Superior temporal gyrus (tissue), 1 donor: ENCODE results near the gene GATA2.

ENCODE experiments used
- DNase-seq: peaks from one replicate; pipeline ENCODE4 v3.0.0-alpha.2; 2016; ENCODE audit errors: extremely low spot score

The GATA2 gene

DNA sequence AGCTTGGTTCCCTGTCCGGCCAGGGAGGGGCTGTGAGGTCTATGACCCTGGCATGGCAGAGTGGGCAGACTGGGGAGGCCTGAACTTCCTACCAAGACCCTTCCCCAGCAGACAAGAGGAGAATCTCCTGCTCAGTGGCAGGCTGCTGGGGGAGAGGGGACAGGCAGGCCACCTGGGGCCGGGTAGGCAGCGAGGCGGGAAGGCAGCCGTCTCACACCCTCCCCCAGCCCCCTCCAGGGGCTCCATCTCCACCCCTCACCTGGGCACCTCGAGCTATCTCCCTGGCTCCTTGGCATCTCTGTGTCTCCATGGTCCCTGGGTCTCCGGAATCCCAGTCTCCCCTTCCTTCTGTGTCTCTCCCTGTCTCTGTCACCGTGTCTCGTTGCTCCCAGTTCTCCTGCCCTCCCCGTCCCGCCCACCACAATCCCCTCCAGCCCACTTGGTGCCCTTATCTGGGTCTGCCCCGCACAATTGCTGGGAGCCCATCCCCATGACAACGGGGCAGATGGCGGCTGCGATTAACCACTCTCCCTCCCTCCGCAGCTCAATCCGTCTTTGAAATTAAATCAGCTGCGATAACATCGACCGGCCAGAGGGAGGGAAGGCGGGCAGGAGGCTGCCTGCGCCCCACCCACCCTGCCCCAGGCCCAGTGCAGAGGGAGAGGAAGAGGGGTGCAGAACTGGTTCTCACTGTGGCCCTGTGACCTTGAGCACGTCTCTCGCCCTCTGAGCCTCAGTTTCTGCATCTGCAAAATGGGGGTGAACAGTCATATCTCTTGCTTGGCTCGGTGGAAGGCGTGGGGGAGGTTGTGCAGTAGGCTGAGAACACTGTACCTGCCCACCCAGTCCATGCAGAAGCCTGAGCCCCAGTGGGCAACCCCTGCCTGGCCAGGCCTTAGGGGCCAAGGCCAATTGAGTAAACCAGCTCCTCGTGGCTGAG is 36.0 kb downstream of the GATA2 start:
- DNase-seq: no peak

DNA sequence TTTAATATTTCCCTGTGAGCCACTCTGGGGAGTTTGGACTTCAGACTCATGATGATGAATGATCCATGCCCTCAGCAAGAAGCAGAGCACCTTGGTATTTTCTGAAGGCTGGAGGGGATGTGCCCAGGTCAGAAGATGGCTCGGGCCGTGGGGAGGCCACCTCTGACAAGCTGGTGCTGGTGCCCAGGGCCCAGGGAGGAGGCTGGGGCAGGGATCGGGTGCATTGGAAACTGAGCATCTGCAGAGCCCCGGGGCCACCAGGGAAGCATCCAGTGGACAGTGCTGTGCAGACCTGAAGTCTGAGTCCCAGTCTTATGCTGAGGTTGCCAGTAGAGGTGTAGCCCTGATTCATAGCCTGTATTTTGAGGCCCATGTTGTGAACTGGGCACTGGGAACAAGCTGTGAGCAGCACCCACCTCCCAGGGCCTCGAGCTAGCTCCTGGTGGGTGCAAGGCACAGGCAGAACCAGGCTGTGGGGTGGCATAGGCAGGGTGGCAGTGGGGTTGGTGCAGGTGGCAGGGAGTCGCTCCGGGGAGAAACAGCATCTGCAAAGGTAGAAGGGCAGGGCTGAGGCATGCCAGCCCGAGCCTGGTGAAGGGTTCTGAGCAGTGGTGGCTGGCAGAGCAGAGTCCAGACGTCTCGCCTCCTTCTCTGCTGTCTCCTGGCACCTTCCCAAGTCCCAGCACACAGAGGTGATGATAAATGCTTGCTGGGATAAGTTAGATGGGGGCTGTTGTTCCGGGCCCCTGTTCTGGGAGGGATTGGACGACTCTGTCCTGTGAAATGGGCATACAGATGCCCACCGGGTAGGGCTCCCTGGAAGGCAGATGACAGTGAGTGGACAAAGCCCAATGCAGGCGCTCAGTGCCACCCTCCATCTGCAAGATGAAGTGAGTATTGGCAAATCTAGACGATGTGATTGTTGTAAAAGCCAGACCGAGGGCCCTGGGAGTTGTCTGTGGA is 36.9 kb downstream of the GATA2 start:
- no peak for DNase-seq

DNA sequence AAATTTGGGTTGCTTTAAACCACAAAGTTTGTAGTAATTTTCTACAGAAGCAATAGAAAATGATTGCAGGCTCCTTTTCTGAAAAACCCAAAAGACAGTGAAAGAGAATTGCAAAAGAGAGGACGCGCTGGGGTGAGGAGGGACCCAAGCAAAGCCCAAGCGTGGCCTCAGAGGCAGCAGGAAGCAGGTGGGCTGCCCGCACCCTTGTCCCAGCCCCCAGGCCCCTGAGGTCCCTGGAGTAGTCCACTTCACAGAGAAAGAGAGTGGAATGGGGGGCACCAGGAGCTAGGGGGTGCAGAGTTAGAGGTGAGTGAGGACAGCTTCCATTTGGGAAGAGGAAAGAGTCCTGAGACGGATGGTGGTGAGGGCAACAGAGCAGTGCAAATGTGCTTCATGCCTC is 37.9 kb downstream of the GATA2 start:
- DNase-seq: no peak

DNA sequence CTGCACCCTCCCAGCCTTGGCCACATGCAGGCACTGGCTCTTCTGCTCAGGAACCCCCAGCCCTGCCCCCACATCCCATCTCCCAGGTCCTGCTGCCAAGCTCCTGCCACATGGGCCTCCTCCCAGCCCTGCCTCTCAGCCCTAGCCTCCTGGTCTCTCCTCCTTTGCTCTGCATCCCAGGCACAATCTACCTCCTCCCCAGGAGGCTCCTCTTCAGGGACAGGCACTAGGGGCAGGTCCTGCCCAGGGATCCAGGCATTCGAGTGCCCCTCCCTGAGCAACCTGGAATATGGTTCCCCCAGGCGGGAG is 38.7 kb downstream of the GATA2 start:
- no peak for DNase-seq

DNA sequence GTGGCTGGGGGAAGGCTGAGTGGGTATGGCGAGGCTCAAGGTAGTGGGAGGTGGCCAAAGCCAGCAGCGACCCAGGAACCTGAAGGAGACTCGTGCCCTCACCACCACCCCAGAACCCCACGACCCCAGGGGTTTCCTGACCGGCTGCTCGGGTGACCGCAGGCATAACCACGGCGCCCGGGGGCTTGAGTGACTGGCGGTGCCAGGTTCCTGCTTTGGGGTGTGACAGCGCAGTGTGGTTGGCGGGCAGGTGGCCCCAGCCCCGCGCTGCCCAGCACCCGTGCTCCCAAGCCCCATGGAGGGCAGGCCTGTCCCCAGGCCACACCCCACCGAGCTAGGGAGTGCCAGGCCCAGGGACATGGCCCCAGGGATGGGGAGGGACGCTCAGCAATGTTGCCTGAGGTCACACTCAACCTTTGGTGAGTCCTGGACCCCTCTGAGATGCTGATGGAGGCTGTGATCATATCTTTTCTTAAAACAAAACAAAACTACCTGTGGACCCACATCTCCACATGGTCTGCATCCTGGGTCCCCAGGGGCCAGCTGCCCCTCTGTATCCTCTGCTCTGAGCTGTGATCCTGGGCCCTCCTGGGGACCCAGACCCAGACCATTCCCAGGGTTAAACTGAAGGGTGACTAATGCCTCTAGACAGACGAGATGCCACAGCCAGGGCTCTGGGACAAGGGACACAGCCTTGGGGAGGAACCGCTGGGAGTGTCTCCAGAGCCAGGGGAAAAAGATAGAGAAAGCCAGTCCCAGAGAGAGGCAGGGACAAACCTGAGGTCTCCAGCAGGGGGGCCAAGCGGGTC is 39.3 kb downstream of the GATA2 start:
- DNase-seq: no peak

DNA sequence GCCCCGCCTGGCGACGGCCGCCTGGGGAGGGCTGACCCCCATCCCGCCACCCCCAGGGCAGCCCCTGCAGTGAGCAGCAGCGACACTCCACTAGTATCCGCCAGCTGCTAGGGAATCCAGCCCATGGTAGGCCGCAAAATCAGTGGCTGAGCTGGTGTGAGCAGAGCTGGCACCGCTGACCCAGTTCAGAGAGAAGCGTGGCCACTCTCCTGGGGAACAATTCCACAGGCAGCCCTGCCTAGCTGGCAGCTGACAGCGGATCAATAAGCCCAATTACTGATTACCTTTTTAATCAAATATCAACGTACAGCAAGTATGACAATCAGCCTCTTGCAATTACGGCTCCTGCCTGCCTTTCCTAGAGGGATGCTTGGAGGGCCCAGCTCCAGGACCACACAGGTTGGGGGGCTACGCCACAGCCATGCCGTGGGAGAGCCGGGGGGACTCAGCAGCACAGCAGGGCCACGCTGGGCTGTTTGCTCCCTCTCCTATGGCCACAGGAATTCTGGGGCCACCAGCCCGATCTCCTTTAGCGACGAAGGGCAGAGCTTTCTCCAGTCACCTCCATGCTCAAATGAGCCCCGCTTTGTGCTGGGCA is 40.2 kb downstream of the GATA2 start:
- DNase-seq: no peak

DNA sequence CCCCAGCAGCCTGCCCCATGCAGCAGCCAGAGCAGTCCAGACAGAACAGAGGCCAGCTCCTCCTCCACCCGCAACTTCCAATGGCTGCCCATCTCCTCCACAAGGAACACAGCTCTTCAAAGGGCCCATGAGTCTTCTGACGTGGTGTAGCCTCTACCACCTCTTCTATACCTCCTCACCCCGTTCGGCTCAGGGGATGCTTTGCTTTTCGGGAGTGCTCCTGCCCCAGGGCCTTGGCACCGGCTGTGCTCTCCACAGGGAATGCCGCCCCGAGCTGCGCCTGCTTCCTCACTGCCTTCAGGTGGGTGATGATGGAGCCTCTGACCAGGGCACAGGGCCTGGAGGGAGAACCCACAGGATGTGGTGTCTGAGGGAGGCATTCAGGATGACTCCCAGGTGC is 40.9 kb downstream of the GATA2 start:
- no peak for DNase-seq

DNA sequence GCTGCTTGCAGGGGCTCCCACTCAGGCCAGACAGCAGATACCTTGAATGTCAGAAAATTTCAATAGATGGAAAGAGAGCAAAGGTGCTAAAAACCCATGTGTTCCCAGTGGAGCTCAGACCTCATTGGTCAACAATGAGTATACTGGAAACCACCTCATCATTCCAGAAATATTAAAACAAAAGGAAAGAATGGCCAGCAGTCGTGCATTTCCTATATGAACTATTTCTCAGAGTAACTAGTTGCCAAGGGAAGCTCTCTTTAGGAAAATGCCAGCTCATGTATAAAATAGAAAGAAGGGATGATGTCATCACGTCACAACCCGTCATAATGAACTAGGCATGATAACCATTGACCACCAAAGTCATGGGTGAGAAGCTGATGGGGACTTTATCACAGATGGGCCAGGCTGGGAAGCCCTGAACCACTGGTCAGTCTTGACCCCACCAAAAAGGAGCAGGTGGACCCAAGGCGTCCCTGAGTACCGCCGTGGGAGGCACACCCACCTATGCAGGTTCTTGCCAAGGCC is 43.8 kb downstream of the GATA2 start:
- no peak for DNase-seq

DNA sequence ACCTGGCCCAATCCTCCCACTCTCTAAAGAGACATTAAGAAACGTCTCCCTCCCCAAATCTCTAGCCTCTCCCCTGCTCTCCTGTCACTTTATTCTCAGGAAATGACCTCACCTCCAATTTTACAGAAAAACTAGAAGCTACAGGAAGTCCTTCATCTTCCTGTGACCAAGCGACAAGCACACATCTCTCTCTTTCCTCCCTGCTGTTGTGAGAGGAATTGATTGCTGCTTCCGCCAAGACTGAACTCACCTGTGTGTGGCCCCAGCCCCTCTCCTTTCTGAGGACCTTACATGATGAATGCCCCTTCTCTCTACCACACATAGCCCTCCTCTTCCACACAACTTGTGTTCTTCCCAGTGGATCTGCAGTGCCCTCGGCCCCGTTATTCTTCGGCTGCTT is 44.5 kb downstream of the GATA2 start:
- no peak for DNase-seq

DNA sequence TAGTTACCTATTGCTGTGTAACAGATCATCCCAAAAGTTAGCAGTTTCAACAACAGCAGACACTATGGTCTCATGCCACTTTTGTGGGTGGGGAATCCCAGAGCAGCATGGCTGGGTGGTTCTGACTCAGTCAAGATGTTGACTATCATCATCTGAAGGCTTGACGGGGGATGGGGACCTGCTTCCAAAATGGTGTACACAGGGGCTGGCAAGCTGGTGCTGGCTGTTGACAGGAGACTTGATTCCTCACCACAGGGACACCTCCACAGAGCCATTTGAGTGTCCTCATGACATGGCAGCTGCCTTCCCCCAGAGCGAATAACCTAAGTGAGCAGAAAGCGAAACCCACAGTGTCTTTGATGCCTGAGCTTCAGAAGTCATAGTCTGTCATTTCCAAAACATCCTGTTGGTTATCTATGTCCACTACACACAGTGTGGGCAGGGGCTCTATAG is 45.4 kb downstream of the GATA2 start:
- no peak for DNase-seq

DNA sequence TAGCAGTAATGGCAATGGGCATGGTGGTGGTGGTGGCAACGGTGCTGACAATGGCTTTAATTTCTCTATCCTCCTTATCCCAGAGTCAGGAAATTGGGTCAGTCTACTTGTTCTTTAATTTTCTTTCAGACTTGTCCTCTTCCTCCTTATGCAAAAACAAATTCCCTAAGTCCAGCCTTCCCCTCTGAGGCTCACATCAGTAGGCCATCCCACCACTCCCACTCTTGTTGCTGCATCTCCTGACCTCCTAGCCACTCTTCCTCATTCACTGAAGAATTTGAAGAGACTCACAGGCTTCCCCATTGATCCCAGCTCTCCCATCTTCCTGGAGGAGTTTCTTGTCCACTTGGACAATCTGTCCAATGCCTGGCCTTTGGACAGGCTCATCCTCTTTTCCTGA is 46.2 kb downstream of the GATA2 start:
- no peak for DNase-seq

DNA sequence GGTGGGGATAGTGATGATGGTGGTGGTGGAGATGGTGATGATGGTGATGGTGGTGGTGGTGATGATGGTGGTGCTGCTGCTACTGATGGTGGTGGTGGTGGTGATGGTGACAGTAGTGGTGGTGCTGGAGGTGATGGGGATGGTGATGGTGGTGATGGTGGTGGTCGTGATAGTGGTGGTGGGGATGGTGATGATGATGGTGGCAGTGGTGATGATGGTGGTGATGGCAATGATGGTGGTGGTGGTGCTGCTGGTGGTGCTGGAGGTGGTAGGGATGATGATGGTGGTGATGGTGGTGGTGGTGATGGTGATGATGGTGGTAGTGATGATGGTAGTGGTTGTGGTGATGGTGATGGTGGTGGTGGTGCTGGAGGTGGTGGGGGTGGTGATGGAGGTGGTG is 47.6 kb downstream of the GATA2 start:
- DNase-seq: no peak

DNA sequence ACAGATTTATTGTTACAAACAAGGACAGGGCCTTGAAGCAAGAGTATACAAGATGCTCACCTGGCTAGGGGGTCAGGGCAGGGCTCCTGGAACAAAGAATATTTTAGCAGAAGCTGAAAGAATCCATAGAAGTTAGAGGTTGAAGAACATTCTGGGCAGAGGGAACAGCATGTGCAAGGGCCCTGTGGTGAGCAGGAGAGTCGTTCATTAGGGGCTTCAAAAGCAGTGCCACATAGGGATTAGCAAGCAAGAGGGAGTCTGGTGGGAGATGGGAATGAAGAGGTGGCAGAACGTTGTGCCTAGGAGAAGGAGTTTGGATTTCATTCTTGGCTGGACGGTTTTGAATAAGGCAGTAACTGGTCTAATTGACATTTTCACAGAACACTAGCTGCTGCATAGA is 49.2 kb downstream of the GATA2 start:
- DNase-seq: no peak

DNA sequence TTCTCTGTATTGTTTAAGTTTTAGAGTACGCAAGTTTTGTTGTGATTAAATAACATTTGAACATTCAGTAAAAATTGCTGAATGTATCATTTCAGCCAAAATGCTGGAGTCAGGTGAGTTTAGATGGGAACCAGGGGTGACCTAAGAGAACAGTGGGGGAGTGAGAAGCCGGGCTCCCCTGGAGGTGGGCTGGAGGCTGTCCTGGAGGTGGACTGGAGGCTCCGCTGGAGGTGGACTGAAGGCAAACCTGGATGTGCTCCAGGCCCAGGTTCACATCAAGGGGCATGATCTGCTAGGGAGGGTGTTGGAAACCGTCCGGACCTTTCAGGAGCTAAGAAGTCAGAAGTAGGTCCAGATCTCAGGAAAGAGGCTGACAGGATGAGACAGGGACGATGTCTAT is 50.1 kb downstream of the GATA2 start:
- no peak for DNase-seq

DNA sequence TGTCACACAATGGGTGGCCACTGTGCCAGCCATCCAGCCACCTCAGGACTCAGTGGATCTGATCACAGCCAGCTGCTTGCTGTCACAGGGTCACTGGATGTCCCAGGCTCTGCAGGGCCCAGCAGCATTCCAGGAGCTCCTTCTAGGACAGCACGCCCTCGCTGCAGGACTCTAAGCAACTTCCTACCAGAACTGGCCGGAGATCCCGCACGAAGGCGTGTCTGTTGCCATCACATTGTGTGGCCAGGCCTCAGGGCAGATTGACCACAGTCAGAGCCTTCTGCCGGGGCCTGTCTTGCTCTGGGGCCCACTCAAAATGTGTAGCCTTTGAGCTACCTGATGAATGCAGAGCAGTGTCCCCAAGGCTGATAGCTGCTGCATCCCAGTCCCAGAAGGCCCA is 50.9 kb downstream of the GATA2 start:
- no peak for DNase-seq

DNA sequence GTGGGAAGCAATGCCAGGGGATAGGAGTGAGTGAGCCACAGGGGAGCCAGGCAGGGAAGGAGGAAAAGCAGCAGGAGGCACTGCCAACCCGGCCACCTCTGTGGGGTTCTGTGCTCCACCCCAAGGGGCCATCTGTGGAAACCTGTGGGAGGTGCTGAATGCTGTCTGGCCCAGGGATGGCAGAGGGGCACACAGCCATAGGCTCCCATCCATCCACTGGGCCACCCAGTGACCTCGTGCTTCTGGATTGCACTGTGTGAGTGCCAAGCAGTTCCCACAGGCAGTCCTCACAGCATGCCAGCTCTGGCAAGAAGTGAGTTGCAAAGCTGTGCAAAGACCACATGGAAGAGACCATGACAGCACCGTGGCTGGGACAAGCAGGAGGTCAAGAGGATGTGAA is 53.8 kb downstream of the GATA2 start:
- DNase-seq: no peak

DNA sequence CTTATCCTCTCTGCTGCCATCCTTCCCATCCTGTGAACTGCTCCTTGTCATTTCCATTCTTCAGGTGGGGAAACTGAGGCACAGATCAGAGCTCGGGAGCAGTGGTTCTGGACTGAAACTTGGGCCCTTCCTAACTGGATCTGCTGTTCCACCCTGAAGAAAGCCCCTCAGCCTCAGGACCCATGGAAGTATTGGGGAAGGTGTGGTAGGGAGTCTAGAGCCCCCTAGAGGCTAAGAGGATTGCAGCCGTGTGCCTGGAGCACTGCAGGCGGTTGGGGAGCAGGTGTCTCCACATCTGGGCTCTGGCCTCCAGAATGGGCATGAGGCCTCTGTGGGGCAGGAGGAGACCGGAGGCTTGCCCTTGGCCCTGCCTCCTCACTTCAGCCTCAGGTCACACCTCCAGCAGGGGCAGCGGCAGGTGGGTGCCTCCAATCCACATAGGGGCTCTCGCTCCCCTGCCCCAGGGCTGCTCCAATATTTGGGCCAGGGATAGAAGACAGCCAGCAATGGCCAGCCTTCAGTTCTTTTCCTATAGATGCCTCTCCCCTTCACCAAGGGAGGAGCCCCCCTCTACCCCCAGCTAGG is 54.4 kb downstream of the GATA2 start:
- no peak for DNase-seq

DNA sequence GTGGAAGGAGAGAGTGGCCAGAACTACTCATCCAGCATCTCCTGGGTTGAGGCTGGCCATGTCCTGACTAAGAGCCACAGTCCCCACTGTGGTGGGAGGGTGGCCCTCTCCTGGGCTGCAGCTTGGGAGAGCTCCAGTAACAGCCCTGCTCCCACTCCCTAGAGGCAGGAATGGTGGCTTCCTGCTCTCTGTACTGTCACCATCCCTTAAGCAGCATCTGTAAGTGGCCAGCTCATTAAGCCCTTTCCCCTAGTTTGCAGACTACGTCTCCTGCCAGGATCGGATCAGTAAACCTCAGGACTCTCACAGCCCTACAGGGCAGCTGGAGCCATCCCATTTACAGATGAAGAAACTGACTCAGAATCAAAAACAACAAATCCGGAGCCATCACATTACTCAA is 56.8 kb downstream of the GATA2 start:
- DNase-seq: no peak

DNA sequence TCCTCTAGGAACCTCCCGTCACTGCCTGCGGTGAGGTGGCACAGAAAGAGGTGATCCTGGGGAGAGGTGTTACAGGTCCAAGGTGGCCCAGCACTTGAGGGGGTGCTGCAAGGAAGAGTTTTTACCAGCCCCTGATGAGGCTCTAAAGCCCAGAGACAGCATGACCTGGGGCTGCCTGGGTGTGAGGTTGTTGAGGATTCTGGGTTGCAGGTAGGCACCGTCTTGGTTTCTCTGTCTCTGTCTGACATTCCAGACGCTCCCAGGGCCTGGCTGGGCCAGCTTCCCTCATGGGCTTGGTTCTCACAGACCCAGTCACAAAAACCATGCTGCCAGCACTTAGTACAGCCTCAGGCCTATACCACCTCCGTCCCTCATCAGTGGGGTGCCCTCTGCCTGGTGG is 57.4 kb downstream of the GATA2 start:
- no peak for DNase-seq

DNA sequence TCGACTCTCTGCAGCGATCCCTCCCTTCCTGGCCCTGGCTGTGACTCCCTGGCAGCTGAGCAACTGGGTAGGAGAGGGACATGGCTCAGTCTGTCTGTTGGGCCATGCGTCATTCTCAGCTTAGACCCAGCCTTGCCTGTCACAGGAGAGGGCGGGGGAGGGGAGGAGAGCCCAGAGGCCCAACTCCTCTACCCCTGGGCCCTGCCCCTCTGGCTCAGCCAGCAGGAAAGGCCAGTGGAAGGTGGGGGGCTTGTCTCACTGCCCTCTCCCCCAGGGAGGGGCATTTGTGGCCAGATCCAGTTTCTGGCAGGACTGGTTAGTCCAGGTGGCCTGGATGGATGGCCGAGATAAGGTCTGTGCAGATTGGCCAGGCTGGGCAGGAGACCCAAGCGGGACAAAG is 57.9 kb downstream of the GATA2 start:
- no peak for DNase-seq

DNA sequence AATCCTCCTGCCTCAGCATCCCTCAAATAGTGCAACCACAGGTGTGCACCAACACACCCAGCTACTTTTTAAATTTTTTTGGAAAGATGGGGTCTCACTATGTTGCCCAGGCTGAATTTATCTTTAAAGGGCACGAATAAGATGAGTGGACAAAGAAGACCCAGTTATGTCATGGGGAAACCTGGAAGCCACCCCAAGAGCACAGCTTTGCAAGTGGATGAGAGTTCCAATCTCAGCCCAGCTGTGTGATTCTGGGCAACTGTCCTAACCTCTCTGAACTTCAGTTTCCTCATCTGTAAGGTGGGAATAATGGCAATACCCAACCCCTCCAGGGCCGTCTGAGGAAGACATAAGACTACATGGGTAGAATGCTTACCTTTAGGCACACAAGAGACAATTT is 58.5 kb downstream of the GATA2 start:
- DNase-seq: no peak
